Esophagus muscularis mucosa (tissue), 3 donors: ENCODE results near the gene TYSND1.

Experiments used
- CTCF ChIP-seq, 3 experiments: fragments of 200-600 bp in 2 of 3; fragments of 450-650 bp in 1 of 3; sonication (generic) in 2 of 3; IDR thresholded peaks; one replicate each; pipeline ENCODE4 v1.5.1; 2017 to 2019; ENCODE audit warnings: antibody characterized with exemption in 3 of 3, mild to moderate bottlenecking in 2 of 3, moderate library complexity in 1 of 3
- POLR2AphosphoS5 ChIP-seq, 2 donors: sonication (generic); formaldehyde crosslinking; IDR thresholded peaks; one replicate each; pipeline ENCODE4 v1.6.1; 2017; ENCODE audit warnings: antibody characterized with exemption in 2 of 2

- TF ChIP-seq CTCF (IDR thresholded peaks at IDR 0.05): no peak
- no peak for TF ChIP-seq POLR2AphosphoS5 (IDR thresholded peaks at IDR 0.05)
Measured at GRCh38 chr10:70183304-70183703, 36.8 kb upstream of the TYSND1 start.
